ENCODE results near the gene SRSF7.

SRSF7 gene

DNA sequence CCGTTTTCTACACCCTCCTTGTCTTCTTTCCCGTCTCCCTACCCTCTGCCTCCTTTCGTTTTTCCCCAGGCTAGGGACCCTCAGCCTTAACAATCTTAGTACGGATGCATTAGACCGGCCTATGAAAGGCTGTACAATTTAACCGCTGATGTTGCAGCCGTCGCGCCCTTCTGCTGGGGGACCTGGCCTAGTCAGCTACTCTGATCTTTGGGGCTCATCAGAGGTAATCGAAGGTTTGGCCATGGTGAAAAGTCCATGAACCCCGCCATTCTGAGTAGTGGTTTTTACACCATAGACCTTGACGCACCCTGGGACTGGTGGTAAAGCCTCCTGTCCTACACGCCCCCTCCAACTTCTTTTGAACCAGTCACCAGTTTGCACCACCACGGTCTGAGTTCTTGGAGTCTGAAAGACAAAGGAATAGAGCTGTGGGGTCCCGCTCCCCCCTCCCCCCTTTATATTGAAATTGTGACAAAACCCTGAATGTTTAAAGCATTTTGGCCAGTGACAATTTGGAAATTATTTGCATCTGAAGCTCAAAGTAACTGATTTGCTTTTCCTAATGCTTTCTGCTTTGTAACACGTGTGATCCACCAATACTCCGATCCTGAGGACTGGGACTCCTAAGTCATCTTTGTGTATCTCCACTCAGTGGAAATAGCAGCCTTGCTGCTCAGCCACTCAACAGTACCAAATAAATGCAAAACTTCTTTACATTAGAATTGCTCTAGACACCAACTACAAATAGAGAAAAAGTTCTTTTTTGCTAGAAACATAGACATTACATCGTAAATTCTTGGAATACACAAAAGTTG is 642 bp upstream of the SRSF7 start:
- Histone ChIP-seq H2BK5ac (ENCODE audit: low read depth, low read length, poor library complexity, severe bottlenecking) (no peak overlapping the region), H3K36me3 (ENCODE audit: control insufficient read depth in 1 of 2, insufficient read depth in 2 of 2, low read depth in 1 of 2, low read length in 2 of 2) (peaks cover 9 to 32% of the 10 kb centered on the region in 2 experiments), H2AFZ (ENCODE audit: low read depth, low read length) (peak overlapping the region; percentile 91), H4K8ac (ENCODE audit: low read length) (peak overlapping the region; percentile 97), H3K23ac (ENCODE audit: low read length in 2 of 2) (no peak overlapping the region), H2BK120ac (ENCODE audit: low read depth, low read length) (peak overlapping the region; percentile 64), H3K4me2 (ENCODE audit: low read length, poor library complexity, severe bottlenecking) (peak overlapping the region; percentile 73), H3K4ac (ENCODE audit: low read depth in 1 of 2, low read length in 2 of 2) (peak overlapping the region; percentile 35 to 77), H3K79me1 (replicated peaks; ENCODE audit: low read length, poor library complexity, severe bottlenecking) (no peaks in the 10 kb centered on the region), H4K91ac (ENCODE audit: low read length) (peak overlapping the region; percentile 34), H3K4me3 (ENCODE audit: insufficient read depth in 1 of 2, low read depth in 1 of 2, low read length in 2 of 2) (peak overlapping the region; percentile 50 to 100), H2AK5ac (ENCODE audit: low read length, severe bottlenecking) (peak overlapping the region; percentile 36), H3K9ac (ENCODE audit: low read length) (peak overlapping the region; percentile 100), H2BK12ac (ENCODE audit: low read length in 2 of 2) (peak overlapping the region; percentile 25 to 73), H3K27ac (ENCODE audit: low read length, poor library complexity, severe bottlenecking) (peak overlapping the region; percentile 70), H3K27me3 (ENCODE audit: control insufficient read depth in 1 of 2, insufficient read depth in 1 of 2, low read length in 2 of 2) (no peaks in the 10 kb centered on the region), H3K9me3 (ENCODE audit: control insufficient read depth, low read length) (no peaks in the 10 kb centered on the region), H2BK15ac (ENCODE audit: low read depth, poor library complexity, severe bottlenecking) (peak overlapping the region; percentile 44), H3K18ac (ENCODE audit: low read depth in 1 of 2, low read length in 2 of 2) (peak overlapping the region; percentile 70 to 88), H3K4me1 (ENCODE audit: control insufficient read depth, insufficient read depth, low read depth, low read length) (peaks cover 6% of the 10 kb centered on the region), H3K14ac (ENCODE audit: low read length in 2 of 2) (no peak overlapping the region)
- DNase-seq: no peak
- 16% methylated on average over 14 of the region's 18 CpGs for WGBS

DNA sequence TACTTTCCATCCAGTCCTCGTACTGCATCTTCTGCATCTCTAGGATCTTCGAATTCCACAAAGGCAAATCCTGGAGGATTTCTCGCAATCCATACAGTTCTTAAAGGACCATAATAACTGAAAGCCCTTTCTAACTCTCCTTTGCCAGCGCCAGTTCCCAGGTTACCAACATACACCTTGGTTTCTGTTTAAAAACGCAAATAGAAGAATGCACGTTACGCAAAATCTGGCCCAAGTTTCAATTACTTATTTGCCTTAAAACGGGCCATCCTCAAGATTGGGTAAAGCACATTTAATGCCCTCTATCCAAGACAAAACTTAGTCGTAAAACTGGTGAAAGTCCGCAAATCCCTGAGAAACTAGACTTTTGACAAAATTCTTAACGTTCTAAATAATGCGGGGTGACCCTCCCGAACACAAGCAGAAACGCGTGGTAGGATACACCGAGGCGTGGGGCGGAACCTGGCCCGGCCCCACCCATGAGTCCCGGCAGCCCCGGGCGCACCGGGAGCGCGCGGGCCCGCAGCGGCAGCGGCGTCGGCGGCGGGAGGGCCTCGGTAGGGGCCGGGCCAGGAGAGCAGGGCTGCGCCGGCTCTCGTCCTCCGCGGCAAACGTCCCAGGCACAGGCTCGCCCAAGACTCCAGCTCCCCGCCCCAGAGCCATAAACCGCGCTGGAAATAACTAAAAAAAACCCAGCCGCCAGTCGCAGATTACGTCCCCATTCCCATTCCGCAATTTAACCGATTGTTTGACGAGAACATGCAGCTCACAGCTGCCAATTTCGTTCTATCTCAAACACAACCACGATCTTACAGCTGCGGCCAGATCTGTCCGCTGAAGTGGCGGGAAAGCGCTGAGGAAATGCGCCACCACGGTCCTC is 910 bp downstream of the SRSF7 start:
- WGBS: 1% methylated on average over 58 of the region's 59 CpGs

DNA sequence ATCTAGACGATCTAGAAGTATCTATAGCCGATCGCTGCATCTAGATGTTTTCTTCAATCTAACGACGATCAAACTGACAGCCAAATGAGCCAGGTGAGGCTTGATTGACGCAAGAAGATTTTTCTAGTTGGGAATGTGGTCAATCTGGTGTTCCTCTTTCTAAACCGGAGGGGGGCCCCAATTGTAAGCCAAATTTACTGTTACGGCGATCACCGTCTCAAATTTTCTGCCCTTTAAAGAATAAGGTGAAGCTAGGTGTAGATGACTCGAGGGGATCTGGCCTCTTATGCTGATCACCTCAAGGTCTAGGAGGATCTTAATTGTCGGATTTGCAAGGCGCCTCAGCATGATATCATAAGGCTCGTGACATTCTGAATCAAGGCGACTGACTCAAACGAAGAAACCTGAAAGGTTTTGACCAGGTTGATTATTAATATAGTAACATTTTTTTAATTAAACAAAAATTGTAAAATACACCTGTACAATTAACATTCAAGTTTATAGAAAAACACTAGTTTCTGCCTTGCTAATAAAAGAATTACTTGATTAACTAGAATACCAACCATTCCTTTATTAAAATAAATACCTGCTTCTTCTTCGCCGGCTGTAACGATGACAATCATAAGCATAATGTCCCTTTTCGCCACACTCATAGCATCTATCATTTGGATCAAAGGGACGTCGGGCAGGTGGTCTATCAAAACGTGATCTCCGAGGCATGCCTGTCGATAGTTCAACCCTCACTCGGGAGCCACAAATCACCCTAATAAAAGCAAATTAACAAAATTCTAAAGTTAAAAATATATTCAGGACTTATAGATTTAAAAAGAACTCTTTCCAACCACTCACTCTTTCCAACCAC is 2.0 kb downstream of the SRSF7 start:
- WGBS: 86% methylated on average over 22 of the region's 26 CpGs

More for the DNA sequence above, 910 bp downstream of the SRSF7 start:
- no peak overlapping the region for H3K14ac ChIP-seq (ENCODE audit: low read length in 2 of 2)
- no peak overlapping the region for H4K91ac ChIP-seq (ENCODE audit: low read length)
- no peak overlapping the region for H2BK12ac ChIP-seq (ENCODE audit: low read length in 2 of 2)
- H3K4me2 ChIP-seq (ENCODE audit: low read length, poor library complexity, severe bottlenecking): peak overlapping the region; percentile 57
- peak overlapping the region; percentile 43 for H2BK120ac ChIP-seq (ENCODE audit: low read depth, low read length)
- H4K8ac ChIP-seq (ENCODE audit: low read length): peak overlapping the region; percentile 2
- H3K27ac ChIP-seq (ENCODE audit: low read length, poor library complexity, severe bottlenecking): peak overlapping the region; percentile 81
- H3K9ac ChIP-seq (ENCODE audit: low read length): peak overlapping the region; percentile 100
- peak overlapping the region; percentile 88 to 100 for H3K4me3 ChIP-seq (ENCODE audit: insufficient read depth in 1 of 2, low read depth in 1 of 2, low read length in 2 of 2)
- peak overlapping the region; percentile 71 for H2BK5ac ChIP-seq (ENCODE audit: low read depth, low read length, poor library complexity, severe bottlenecking)
- peaks cover 11 to 47% of the 10 kb centered on the region in 2 experiments for H3K36me3 ChIP-seq (ENCODE audit: control insufficient read depth in 1 of 2, insufficient read depth in 2 of 2, low read depth in 1 of 2, low read length in 2 of 2)
- H2AK5ac ChIP-seq (ENCODE audit: low read length, severe bottlenecking): no peak overlapping the region
- peak overlapping the region in 1 of 2 experiments; percentile 77 for H3K4ac ChIP-seq (ENCODE audit: low read depth in 1 of 2, low read length in 2 of 2)
- H3K18ac ChIP-seq (ENCODE audit: low read depth in 1 of 2, low read length in 2 of 2): peak overlapping the region; percentile 10 to 90
- H3K23ac ChIP-seq (ENCODE audit: low read length in 2 of 2): peak overlapping the region in 1 of 2 experiments; percentile 42
- H2BK15ac ChIP-seq (ENCODE audit: low read depth, poor library complexity, severe bottlenecking): no peak overlapping the region
- H3K4me1 ChIP-seq (ENCODE audit: control insufficient read depth, insufficient read depth, low read depth, low read length): peaks cover 8% of the 10 kb centered on the region
- H3K9me3 ChIP-seq (ENCODE audit: control insufficient read depth, low read length): no peaks in the 10 kb centered on the region
- H3K27me3 ChIP-seq (ENCODE audit: control insufficient read depth in 1 of 2, insufficient read depth in 1 of 2, low read length in 2 of 2): no peaks in the 10 kb centered on the region
- H2AFZ ChIP-seq (ENCODE audit: low read depth, low read length): no peak overlapping the region
- no peak for DNase-seq
- H3K79me1 ChIP-seq (replicated peaks; ENCODE audit: low read length, poor library complexity, severe bottlenecking): no peaks in the 10 kb centered on the region

More for the DNA sequence above, 2.0 kb downstream of the SRSF7 start:
- peak overlapping the region; percentile 57 for H3K4me2 ChIP-seq (ENCODE audit: low read length, poor library complexity, severe bottlenecking)
- H2BK15ac ChIP-seq (ENCODE audit: low read depth, poor library complexity, severe bottlenecking): no peak overlapping the region
- H2AK5ac ChIP-seq (ENCODE audit: low read length, severe bottlenecking): no peak overlapping the region
- no peak overlapping the region for H2AFZ ChIP-seq (ENCODE audit: low read depth, low read length)
- H3K36me3 ChIP-seq (ENCODE audit: control insufficient read depth in 1 of 2, insufficient read depth in 2 of 2, low read depth in 1 of 2, low read length in 2 of 2): peaks cover 13 to 58% of the 10 kb centered on the region in 2 experiments
- no peak overlapping the region for H3K23ac ChIP-seq (ENCODE audit: low read length in 2 of 2)
- H4K8ac ChIP-seq (ENCODE audit: low read length): no peak overlapping the region
- H3K4me3 ChIP-seq (ENCODE audit: insufficient read depth in 1 of 2, low read depth in 1 of 2, low read length in 2 of 2): peak overlapping the region; percentile 25 to 100
- H3K27me3 ChIP-seq (ENCODE audit: control insufficient read depth in 1 of 2, insufficient read depth in 1 of 2, low read length in 2 of 2): no peaks in the 10 kb centered on the region
- H3K9me3 ChIP-seq (ENCODE audit: control insufficient read depth, low read length): no peaks in the 10 kb centered on the region
- peak overlapping the region; percentile 100 for H3K9ac ChIP-seq (ENCODE audit: low read length)
- no peak overlapping the region for H2BK12ac ChIP-seq (ENCODE audit: low read length in 2 of 2)
- no peak overlapping the region for H3K4ac ChIP-seq (ENCODE audit: low read depth in 1 of 2, low read length in 2 of 2)
- no peak overlapping the region for H2BK5ac ChIP-seq (ENCODE audit: low read depth, low read length, poor library complexity, severe bottlenecking)
- H3K18ac ChIP-seq (ENCODE audit: low read depth in 1 of 2, low read length in 2 of 2): no peak overlapping the region
- H3K79me1 ChIP-seq (replicated peaks; ENCODE audit: low read length, poor library complexity, severe bottlenecking): no peaks in the 10 kb centered on the region
- no peak for DNase-seq
- H3K4me1 ChIP-seq (ENCODE audit: control insufficient read depth, insufficient read depth, low read depth, low read length): peaks cover 9% of the 10 kb centered on the region
- H3K27ac ChIP-seq (ENCODE audit: low read length, poor library complexity, severe bottlenecking): no peak overlapping the region
- no peak overlapping the region for H2BK120ac ChIP-seq (ENCODE audit: low read depth, low read length)
- H4K91ac ChIP-seq (ENCODE audit: low read length): no peak overlapping the region
- no peak overlapping the region for H3K14ac ChIP-seq (ENCODE audit: low read length in 2 of 2)

Measured in mesenchymal stem cell (in vitro differentiated cells and primary cell).